ENCODE data around the gene BTG1. TPM values are rescaled to one million over a fixed set of nuclear protein-coding genes. Genes with fewer than 3 reads are reported as not detected.

The BTG1 gene
- total and polyA plus RNA-seq, 9 of the 15 experiments (the other 6 are each of a cell fraction or from before 2014, with no cell fraction given): 3.7 to 28.6 (median 7.4) TPM

DNA sequence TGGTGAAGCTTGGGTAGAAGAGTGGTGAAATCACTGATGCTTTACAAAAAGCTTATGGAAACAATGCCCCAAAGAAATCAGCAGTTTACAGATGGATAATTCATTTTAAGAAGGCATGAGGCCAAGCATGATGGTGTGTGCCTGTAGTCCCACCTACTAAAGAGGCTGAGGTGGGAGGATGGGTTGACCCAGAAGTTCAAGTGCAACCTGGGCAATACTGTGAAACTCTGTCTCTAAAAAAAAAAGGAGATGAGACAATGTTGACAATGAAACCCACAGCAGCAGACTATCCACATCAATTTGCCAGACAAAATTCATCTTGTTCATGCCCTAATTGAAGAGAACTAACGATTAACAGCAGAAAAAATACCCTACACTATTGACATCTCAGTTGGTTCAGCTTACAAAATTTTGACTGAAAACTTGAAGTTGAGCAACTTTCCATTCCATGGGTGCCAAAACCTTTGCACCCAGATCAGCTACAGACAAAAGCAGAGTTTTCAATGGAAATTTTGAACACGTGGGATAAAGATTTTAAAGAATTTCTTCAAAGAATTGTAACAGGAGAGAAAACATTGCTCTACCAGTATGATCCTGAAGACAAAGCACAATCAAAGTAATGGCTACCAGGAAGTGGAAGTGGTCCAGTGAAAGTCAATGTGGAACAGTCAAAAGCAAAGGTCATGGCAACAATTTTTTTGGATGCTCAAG, 26.7 kb downstream of the BTG1 start:
- H3K79me2 ChIP-seq (ENCODE audit: control insufficient read depth, insufficient read depth, low read length): no peaks in the 10 kb centered on the region; the same call in 2 of the 3 replicates
- no peaks in the 10 kb centered on the region for H4K20me1 ChIP-seq (replicated peaks; ENCODE audit: control insufficient read depth, insufficient read depth, low read length)
- no peak overlapping the region for H3K4me2 ChIP-seq (ENCODE audit: insufficient read depth, low read length)
- H3K4me1 ChIP-seq (replicated peaks in 1 of 2; ENCODE audit: control insufficient read depth in 2 of 2, insufficient read depth in 2 of 2, low read length in 2 of 2): peaks cover 0 to 8% of the 10 kb centered on the region in 2 experiments; a peak in 2 of 5 replicates
- H3K4me3 ChIP-seq: no peak overlapping the region
- intact Hi-C loops (cut with micrococcal nuclease): no loop called here
- H3K9ac ChIP-seq (ENCODE audit: insufficient read depth in 1 of 2, low read depth in 2 of 2, low read length in 2 of 2): no peak overlapping the region
- no peaks in the 10 kb centered on the region for H3K9me1 ChIP-seq (ENCODE audit: control insufficient read depth, insufficient read depth, low read length)
- 53% methylated on average over 2 of the region's 2 CpGs for WGBS (ENCODE audit: insufficient coverage, low coverage, missing lambda C conversion rate)
- peaks cover 3% of the 10 kb centered on the region; the same call in 1 of the 3 replicates for H3K36me3 ChIP-seq (ENCODE audit: control insufficient read depth, insufficient read depth, low read length)
- BruUV-seq (replicated peaks): no TSS peak
- POLR2A ChIA-PET: no interaction called here
- peak; percentile 26 for FAIRE-seq
- CTCF ChIA-PET (ENCODE audit: low intra/inter-chr PET ratio): no interaction called here
- DNase-seq (ENCODE audit: extremely low read depth in 1 of 4, low spot score in 3 of 4): no peak
- no peaks in the 10 kb centered on the region for H3K9me3 ChIP-seq (replicated peaks; ENCODE audit: control insufficient read depth, insufficient read depth, low read depth, low read length)
- H3K27ac ChIP-seq (ENCODE audit: extremely low read depth, low read depth, low read length): no peak overlapping the region
- in situ Hi-C loops (cut with MboI): no loop called here
- H3K27me3 ChIP-seq (ENCODE audit: control insufficient read depth in 2 of 2, insufficient read depth in 2 of 2, low read length in 2 of 2): no peaks in the 10 kb centered on the region
- no peak for TF ChIP-seq CBFA2T2 (conservative IDR thresholded peaks at IDR 0.05)
- TF ChIP-seq IRF2 (CRISPR knock-in tag; IDR thresholded peaks at IDR 0.05): no peak
- no peak for TF ChIP-seq ZNF445 (CRISPR knock-in tag; IDR thresholded peaks at IDR 0.05; ENCODE audit: low read depth)
- TF ChIP-seq, protein P1, sequence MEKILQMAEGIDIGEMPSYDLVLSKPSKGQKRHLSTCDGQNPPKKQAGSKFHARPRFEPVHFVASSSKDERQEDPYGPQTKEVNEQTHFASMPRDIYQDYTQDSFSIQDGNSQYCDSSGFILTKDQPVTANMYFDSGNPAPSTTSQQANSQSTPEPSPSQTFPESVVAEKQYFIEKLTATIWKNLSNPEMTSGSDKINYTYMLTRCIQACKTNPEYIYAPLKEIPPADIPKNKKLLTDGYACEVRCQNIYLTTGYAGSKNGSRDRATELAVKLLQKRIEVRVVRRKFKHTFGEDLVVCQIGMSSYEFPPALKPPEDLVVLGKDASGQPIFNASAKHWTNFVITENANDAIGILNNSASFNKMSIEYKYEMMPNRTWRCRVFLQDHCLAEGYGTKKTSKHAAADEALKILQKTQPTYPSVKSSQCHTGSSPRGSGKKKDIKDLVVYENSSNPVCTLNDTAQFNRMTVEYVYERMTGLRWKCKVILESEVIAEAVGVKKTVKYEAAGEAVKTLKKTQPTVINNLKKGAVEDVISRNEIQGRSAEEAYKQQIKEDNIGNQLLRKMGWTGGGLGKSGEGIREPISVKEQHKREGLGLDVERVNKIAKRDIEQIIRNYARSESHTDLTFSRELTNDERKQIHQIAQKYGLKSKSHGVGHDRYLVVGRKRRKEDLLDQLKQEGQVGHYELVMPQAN (IDR thresholded peaks at IDR 0.05; ENCODE audit: borderline replicate concordance): no peak
- no peak for TF ChIP-seq ZBTB7A (IDR thresholded peaks at IDR 0.05; ENCODE audit: borderline replicate concordance, control insufficient read depth, low read depth, low read length)
- no peak for TF ChIP-seq ARID1B (IDR thresholded peaks at IDR 0.05)
- no peak overlapping the region for H2AFZ ChIP-seq (ENCODE audit: low read depth, low read length)
- ATAC-seq: peak; percentile 37; the same call in 1 of the 3 replicates

Measured in K562 (cell line).